SU-DHL-6 (cell line): ENCODE data around the gene PCGF1.

Experiments used
- H2AFZ ChIP-seq: fragments of 200-600 bp; sonication (generic); 2 replicates; pipeline ENCODE4 v1.6.1; 2014; ENCODE audit warnings: low read depth, mild to moderate bottlenecking, moderate library complexity, mixed read lengths, antibody characterized with exemption, low read length; ENCODE audit not compliant: severe bottlenecking
- H3F3A ChIP-seq: fragments of 200-600 bp; shearing (Covaris generic); 2 replicates; pipeline ENCODE4 v1.6.0; 2016; ENCODE audit warnings: antibody characterized with exemption, mild to moderate bottlenecking; ENCODE audit not compliant: insufficient read depth
- H3K27ac ChIP-seq: fragments of 200-600 bp; sonication (generic); 2 replicates; pipeline ENCODE4 v1.5.1; 2016; ENCODE audit warnings: low read depth, mild to moderate bottlenecking, low read length, moderate library complexity, mixed read lengths
- H3K27me3 ChIP-seq: fragments of 200-600 bp; sonication (generic), shearing (Covaris generic); 2 replicates; pipeline ENCODE4 v1.6.0; 2014; ENCODE audit warnings: mild to moderate bottlenecking, low read length
- H3K36me3 ChIP-seq: fragments of 200-600 bp; sonication (generic); 2 replicates; pipeline ENCODE4 v1.6.1; 2014; ENCODE audit warnings: mild to moderate bottlenecking, low read length, mixed read lengths
- H3K4me2 ChIP-seq: fragments of 300-600, 200-600 bp; shearing (Covaris generic), sonication (generic); 2 replicates; pipeline ENCODE4 v1.6.0; 2014; ENCODE audit warnings: low read length, low read depth, mild to moderate bottlenecking; ENCODE audit not compliant: poor library complexity, severe bottlenecking
- H3K4me3 ChIP-seq: fragments of 200-600 bp; sonication (generic); 2 replicates; pipeline ENCODE4 v1.5.1; 2014; ENCODE audit warnings: antibody characterized with exemption, low read length, mild to moderate bottlenecking, mixed read lengths; ENCODE audit not compliant: insufficient read depth, poor library complexity, severe bottlenecking
- H3K79me2 ChIP-seq: fragments of 200-600 bp; sonication (generic); 2 replicates; pipeline ENCODE4 v1.6.1; 2014; ENCODE audit warnings: mild to moderate bottlenecking, low read length, moderate library complexity; ENCODE audit not compliant: insufficient read depth
- H3K9ac ChIP-seq: fragments of 200-600 bp; sonication (generic); 2 replicates; pipeline ENCODE4 v1.7.0; 2014; ENCODE audit warnings: mild to moderate bottlenecking, low read length
- H3K9me2 ChIP-seq: fragments of 200-600 bp; sonication (generic); replicated peaks from 2 replicates; pipeline ENCODE4 v1.6.1; 2014; ENCODE audit warnings: low read length; ENCODE audit not compliant: insufficient read depth
- H3K9me3 ChIP-seq: fragments of 200-600 bp; sonication (generic); 2 replicates; pipeline ENCODE4 v1.6.1; 2014; ENCODE audit warnings: low read length, mixed read lengths; ENCODE audit not compliant: insufficient read depth
- H4K20me1 ChIP-seq: fragments of 200-600 bp; sonication (generic); 2 replicates; pipeline ENCODE4 v1.6.1; 2014; ENCODE audit warnings: low read depth, mild to moderate bottlenecking, antibody characterized with exemption, low read length, moderate library complexity, mixed read lengths
- EZH2phosphoT487 ChIP-seq: fragments of 200-600 bp; sonication (generic), shearing (Covaris generic); conservative IDR thresholded peaks from 2 replicates; pipeline ENCODE4 v1.6.1; 2018; ENCODE audit warnings: mild to moderate bottlenecking, antibody characterized with exemption, low read length, moderate library complexity, mixed read lengths
- TF ChIP-seq, protein P1 (sequence below): fragments of 200-600 bp; sonication (generic); IDR thresholded peaks from one replicate; pipeline ENCODE4 v1.5.1; 2017; ENCODE audit warnings: antibody characterized with exemption, mild to moderate bottlenecking, low read length, moderate library complexity; ENCODE audit not compliant: insufficient read depth, poor library complexity, severe bottlenecking

The PCGF1 gene

DNA sequence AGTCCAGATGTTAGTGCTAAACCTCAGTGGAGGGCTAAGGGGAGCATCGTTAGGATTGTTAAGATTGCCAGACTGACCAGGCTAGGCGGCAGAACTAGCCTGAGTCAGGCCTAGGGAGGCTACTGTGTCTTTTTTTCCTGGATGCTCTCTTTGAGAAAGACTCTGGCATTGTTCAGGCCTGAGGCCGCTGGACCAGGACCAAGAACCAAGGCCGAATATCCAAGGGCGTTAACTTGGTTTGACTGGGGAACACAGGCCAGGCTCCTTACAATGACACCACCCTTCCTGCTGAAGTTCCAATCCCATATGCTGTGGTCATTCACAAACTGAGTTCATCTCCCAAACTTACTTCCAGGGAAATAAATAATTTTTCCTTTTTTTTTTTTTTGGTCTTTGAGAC lies 32.8 kb upstream of the PCGF1 start:
- H3K9me2 ChIP-seq: no peaks in the 10 kb centered on the region
- H3K27ac ChIP-seq: no peak overlapping the region
- no peaks in the 10 kb centered on the region for H3K79me2 ChIP-seq
- H3K27me3 ChIP-seq: no peaks in the 10 kb centered on the region
- no peak overlapping the region for H3K4me3 ChIP-seq
- no peak for TF ChIP-seq EZH2phosphoT487
- TF ChIP-seq, protein P1, sequence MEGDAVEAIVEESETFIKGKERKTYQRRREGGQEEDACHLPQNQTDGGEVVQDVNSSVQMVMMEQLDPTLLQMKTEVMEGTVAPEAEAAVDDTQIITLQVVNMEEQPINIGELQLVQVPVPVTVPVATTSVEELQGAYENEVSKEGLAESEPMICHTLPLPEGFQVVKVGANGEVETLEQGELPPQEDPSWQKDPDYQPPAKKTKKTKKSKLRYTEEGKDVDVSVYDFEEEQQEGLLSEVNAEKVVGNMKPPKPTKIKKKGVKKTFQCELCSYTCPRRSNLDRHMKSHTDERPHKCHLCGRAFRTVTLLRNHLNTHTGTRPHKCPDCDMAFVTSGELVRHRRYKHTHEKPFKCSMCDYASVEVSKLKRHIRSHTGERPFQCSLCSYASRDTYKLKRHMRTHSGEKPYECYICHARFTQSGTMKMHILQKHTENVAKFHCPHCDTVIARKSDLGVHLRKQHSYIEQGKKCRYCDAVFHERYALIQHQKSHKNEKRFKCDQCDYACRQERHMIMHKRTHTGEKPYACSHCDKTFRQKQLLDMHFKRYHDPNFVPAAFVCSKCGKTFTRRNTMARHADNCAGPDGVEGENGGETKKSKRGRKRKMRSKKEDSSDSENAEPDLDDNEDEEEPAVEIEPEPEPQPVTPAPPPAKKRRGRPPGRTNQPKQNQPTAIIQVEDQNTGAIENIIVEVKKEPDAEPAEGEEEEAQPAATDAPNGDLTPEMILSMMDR: no peak
- H2AFZ ChIP-seq: no peak overlapping the region
- no peak overlapping the region for H3K9ac ChIP-seq
- H4K20me1 ChIP-seq: no peaks in the 10 kb centered on the region
- no peak overlapping the region for H3K4me2 ChIP-seq
- H3K36me3 ChIP-seq: no peaks in the 10 kb centered on the region
- no peaks in the 10 kb centered on the region for H3K9me3 ChIP-seq
- no peaks in the 10 kb centered on the region for H3F3A ChIP-seq

DNA sequence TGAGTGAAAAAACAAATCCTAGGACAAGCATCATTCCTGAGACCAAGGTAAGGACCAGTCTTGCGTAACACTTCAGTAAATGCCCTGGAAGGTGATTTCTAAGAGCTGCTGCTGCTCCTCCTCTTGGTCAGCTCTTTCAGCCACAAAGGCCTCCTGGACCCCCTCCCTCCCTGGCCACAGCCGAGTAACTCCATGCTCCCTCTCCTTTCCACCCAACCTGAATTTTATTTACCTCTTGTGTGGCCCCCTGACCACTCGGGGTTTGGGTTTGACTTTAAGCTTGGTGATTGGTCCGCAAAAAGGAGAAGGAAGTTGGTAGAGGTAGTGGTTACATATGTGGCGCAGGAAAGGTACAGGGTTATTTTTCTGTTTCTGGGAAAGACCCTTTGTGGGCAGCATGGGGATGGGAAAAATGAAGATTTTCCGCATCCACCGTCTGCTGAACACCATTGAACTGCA lies 31.4 kb upstream of the PCGF1 start:
- H2AFZ ChIP-seq: no peak overlapping the region
- no peaks in the 10 kb centered on the region for H3K9me2 ChIP-seq
- no peak overlapping the region for H3K9ac ChIP-seq
- no peak overlapping the region for H3K4me3 ChIP-seq
- no peaks in the 10 kb centered on the region for H3K36me3 ChIP-seq
- H3K27ac ChIP-seq: no peak overlapping the region
- H3K79me2 ChIP-seq: no peaks in the 10 kb centered on the region
- H3F3A ChIP-seq: no peaks in the 10 kb centered on the region
- no peaks in the 10 kb centered on the region for H3K27me3 ChIP-seq
- H3K9me3 ChIP-seq: no peaks in the 10 kb centered on the region
- H4K20me1 ChIP-seq: no peaks in the 10 kb centered on the region
- no peak for TF ChIP-seq EZH2phosphoT487
- no peak overlapping the region for H3K4me2 ChIP-seq

DNA sequence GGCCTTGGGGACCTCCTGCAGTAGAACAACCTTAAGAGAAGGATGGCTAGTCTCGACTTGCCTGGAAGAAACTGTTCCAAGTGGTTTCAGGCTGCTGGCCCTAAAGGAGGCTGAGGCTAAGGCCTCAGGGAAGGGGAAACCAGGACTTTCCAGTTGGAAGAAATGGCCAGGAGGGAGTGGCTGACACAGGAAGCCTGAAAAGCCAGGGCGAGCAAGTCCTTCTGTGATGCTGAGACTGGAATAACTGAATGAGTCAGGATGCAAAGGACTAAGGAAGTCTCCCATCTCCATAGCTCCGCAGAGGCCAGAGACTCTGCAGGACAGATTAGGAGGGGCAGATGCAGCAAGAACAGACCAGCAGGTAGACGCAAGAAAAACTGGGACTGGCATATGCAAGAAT lies 29.6 kb upstream of the PCGF1 start:
- Histone ChIP-seq H3F3A (peaks cover 1% of the 10 kb centered on the region; the same call in 1 of the 2 replicates), H3K4me3 (no peak overlapping the region), H3K4me2 (no peak overlapping the region), H3K9ac (no peak overlapping the region), H3K27ac (no peak overlapping the region), H3K9me2 (no peaks in the 10 kb centered on the region), H3K79me2 (no peaks in the 10 kb centered on the region), H3K27me3 (no peaks in the 10 kb centered on the region), H3K9me3 (no peaks in the 10 kb centered on the region), H4K20me1 (no peaks in the 10 kb centered on the region), H2AFZ (no peak overlapping the region), H3K36me3 (no peaks in the 10 kb centered on the region)
- TF ChIP-seq, protein P1: no peak
- TF ChIP-seq EZH2phosphoT487: no peak

DNA sequence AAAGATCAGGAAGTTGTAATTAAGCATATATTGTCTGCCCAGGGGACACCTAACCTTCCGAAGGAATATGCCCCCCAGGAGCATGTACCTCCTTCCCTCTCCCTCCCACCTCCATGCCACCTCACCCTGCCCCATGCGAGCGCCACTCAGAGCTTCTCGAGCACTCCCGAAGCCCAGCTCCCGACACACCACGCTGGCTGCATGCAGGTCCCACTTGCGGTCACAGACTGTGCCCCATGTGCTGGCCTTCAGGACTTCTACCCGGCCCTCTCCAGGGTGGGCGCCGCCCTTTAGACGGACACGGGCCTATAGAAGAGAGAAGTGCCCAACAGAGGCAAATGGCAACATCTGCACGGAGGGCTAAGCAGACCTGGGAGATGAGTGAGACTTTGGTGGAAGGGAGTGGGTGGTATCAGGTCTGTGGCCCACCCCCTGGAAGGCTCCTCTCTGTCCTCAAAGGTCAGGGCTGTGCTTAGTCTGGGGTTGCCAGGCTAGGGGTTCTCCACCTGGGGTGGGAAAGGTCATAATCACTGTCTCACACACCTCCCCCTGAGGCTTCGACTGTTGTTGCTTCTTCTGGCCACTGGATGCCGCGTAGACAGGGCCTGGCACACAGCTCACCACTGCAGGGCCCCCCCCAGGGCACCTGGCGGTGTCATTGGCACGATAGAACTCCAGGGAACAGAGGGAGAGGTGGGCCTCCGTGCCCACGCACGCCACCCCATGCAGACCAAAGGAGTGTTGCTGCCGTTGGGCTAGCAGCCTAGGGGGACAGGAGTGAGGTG lies 28.9 kb upstream of the PCGF1 start:
- no peaks in the 10 kb centered on the region for H3K79me2 ChIP-seq
- H3F3A ChIP-seq: peaks cover 5% of the 10 kb centered on the region; the same call in 1 of the 2 replicates
- H3K27ac ChIP-seq: no peak overlapping the region
- no peak overlapping the region for H3K9ac ChIP-seq
- H3K27me3 ChIP-seq: no peaks in the 10 kb centered on the region
- H3K9me2 ChIP-seq: no peaks in the 10 kb centered on the region
- H4K20me1 ChIP-seq: no peaks in the 10 kb centered on the region
- H3K9me3 ChIP-seq: no peaks in the 10 kb centered on the region
- H3K4me2 ChIP-seq: no peak overlapping the region
- H3K36me3 ChIP-seq: no peaks in the 10 kb centered on the region
- TF ChIP-seq, protein P1: no peak
- no peak for TF ChIP-seq EZH2phosphoT487
- no peak overlapping the region for H2AFZ ChIP-seq
- H3K4me3 ChIP-seq: no peak overlapping the region
